ENCODE results near the gene HNRNPUL2. TPM values are rescaled to one million over a fixed set of nuclear protein-coding genes. Genes with fewer than 3 reads are reported as not detected.

The HNRNPUL2 gene
- total RNA-seq, 1 donor from 2014 or later: 46.1 TPM

DNA sequence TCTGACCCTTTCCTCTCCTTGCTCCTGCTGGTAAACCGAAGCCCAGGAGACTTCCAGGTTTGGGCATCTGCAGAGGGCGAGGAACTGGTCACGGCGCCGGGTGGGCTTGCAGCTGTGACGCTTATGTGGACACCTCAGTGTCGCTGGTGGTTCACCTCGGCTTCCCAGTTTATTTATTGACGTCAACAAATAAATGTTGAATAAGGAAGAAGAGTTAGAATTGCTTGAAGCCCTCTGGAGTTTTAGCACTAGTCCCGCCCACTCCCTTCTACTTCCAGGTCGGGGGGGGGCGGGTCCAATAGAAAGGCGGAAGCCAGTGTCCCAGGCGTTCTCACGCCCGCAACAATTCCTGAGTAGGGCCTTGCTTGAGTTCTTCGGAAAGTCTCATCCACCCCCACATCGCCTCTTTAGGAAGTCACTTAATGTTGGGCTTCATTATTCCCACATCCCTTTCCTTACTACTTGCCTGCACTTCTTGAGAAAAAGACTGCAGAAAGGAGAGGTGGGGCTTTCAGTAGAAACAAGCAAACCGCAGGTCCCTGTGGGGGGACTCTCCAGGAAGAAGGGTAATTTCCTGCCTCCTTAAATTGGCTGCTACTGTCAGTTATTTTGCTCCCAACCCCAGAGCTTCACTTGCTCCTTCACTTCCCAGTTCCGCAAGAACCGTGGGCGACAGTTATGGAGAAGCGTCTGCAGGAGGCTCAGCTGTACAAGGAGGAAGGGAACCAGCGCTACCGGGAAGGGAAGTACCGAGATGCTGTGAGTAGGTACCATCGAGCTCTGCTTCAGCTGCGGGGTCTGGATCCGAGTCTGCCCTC is 1.1 kb upstream of the HNRNPUL2 start, which contains the start of gene TTC9C:
Gene TTC9C (plus strand): TSS at position 316 of the 818 bp plus-strand sequence. CDS start 363 bp downstream, at position 679.
- ATAC-seq (peak; percentile 81 to 84), DNase-seq (peak; percentile 90)
- Histone ChIP-seq H3K4me3 (peak within 1 kb of the TSS; percentile 96), H3K9me3 (no peaks in the 10 kb centered on the region), H3K27me3 (ENCODE audit: low read depth) (no peaks in the 10 kb centered on the region), H3K36me3 (peaks cover 29% of the 10 kb centered on the region), H3K27ac (peak within 1 kb of the TSS; percentile 94), H3K4me1 (peaks cover 57% of the 10 kb centered on the region)
- intact Hi-C loops (cut with DNase I): no loop called here
- TF ChIP-seq, protein P1, sequence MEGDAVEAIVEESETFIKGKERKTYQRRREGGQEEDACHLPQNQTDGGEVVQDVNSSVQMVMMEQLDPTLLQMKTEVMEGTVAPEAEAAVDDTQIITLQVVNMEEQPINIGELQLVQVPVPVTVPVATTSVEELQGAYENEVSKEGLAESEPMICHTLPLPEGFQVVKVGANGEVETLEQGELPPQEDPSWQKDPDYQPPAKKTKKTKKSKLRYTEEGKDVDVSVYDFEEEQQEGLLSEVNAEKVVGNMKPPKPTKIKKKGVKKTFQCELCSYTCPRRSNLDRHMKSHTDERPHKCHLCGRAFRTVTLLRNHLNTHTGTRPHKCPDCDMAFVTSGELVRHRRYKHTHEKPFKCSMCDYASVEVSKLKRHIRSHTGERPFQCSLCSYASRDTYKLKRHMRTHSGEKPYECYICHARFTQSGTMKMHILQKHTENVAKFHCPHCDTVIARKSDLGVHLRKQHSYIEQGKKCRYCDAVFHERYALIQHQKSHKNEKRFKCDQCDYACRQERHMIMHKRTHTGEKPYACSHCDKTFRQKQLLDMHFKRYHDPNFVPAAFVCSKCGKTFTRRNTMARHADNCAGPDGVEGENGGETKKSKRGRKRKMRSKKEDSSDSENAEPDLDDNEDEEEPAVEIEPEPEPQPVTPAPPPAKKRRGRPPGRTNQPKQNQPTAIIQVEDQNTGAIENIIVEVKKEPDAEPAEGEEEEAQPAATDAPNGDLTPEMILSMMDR (IDR thresholded peaks at IDR 0.05): no peak

DNA sequence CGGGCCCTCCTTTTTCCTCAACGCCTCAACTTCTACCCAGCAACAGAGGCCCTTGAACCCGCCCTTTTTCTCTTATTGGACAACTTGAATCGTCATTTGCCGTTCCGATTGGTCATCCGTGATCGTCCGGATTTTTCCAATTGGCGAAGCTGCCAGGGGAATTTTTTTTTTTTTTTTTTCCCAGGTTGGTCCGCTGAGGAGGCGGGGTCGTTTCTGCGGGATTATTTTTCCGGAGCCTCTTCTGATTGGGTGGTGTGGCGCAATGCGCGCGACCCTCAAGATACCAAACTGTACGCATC is 564 bp upstream of the HNRNPUL2 start:
- TF ChIP-seq, protein P1 (IDR thresholded peaks at IDR 0.05): no peak

DNA sequence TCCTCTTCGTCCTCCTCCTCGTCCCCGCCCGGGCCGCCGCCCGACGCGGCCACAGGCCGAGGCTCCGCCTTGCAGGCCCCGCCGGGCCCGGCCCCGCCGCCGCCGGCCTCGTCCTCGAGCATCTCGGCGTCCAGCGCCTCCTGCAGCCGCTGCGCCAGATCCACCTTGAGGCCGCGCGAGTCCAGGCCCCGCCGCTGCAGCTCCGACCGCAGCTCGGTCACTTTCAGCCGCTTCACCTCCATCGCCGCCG is 417 bp downstream of the HNRNPUL2 start:
- no peaks in the 10 kb centered on the region for H3K27me3 ChIP-seq (ENCODE audit: low read depth)
- TF ChIP-seq, protein P1 (IDR thresholded peaks at IDR 0.05): no peak
- H3K9me3 ChIP-seq: no peaks in the 10 kb centered on the region
- ATAC-seq: peak; percentile 7 to 22
- intact Hi-C loops (cut with DNase I): no loop called here
- peak overlapping the region; percentile 96 for H3K4me3 ChIP-seq
- H3K27ac ChIP-seq: peak overlapping the region; percentile 94
- H3K4me1 ChIP-seq: peaks cover 47% of the 10 kb centered on the region
- DNase-seq: no peak
- H3K36me3 ChIP-seq: peaks cover 33% of the 10 kb centered on the region

More for the DNA sequence above, 564 bp upstream of the HNRNPUL2 start:
- Histone ChIP-seq H3K4me3 (peak overlapping the region; percentile 96), H3K27me3 (ENCODE audit: low read depth) (no peaks in the 10 kb centered on the region), H3K9me3 (no peaks in the 10 kb centered on the region), H3K4me1 (peaks cover 52% of the 10 kb centered on the region), H3K27ac (peak overlapping the region; percentile 94), H3K36me3 (peaks cover 29% of the 10 kb centered on the region)
- ATAC-seq: peak; percentile 86 to 87
- peak; percentile 82 for DNase-seq
- intact Hi-C loops (cut with DNase I): no loop called here

DNA sequence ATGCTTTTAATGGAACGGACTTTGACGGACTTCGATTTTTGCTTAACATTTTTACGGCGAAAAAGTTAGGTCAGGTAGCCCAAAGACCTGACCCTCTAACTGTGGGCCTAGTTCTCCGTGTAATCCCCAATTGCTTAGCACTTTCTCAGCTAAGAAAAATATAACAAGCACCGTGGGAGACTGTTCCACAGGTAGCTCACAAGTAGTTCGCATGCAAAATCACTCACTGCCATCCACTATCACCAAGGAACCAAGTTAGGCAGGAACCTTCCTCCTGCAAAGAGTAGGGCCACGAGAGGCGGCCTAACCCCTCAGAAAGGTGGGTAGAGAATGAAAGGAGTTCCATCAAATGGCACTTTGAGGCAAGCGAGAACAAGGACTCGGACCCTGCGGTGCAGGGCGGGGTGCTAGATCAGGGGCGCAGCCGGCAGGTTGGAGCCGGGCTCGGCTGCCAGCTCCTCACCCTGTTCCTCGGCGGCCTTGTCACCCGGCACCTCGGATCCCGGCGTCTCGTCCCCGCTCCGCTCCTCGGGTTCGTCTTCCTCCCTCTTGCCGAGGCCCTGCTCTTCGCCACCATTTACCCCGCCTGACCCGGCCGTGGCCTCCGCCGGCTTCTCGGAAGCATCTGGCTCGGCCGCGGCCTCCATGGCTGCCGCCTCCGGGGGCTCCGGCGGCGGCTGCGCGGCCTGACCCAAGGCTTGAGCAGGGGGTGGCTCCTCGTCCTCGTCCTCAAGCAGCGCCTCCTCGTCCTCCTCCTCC is 922 bp downstream of the HNRNPUL2 start:
- Histone ChIP-seq H3K27ac (peak overlapping the region; percentile 94), H3K9me3 (no peaks in the 10 kb centered on the region), H3K36me3 (peaks cover 36% of the 10 kb centered on the region), H3K4me3 (peak overlapping the region; percentile 96), H3K27me3 (ENCODE audit: low read depth) (no peaks in the 10 kb centered on the region), H3K4me1 (peaks cover 48% of the 10 kb centered on the region)
- DNase-seq (no peak), ATAC-seq (no peak)
- intact Hi-C loops (cut with DNase I): no loop called here
- TF ChIP-seq, protein P1 (IDR thresholded peaks at IDR 0.05): no peak

DNA sequence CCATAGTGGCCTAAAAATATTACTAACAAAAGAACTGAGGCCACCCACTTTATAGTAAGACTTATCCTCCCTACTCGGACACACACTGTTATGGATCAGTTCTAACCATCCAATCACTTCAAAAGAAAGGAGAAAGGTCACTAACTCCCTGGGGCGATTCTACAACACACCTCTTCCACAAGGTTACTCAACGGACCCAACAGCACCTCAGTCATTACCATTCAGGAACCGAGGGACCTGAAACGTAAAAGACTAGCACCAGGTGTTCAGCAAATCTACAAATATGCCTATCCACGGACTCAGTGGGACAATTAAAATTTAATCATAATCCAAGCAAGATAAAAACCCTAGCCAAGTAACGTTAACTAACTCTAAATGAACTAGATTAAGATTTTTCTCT is 1.6 kb downstream of the HNRNPUL2 start:
- DNase-seq (no peak), ATAC-seq (no peak)
- TF ChIP-seq, protein P1 (IDR thresholded peaks at IDR 0.05): no peak
- no peaks in the 10 kb centered on the region for H3K27me3 ChIP-seq (ENCODE audit: low read depth)
- intact Hi-C loops (cut with DNase I): no loop called here
- peaks cover 42% of the 10 kb centered on the region for H3K4me1 ChIP-seq
- peaks cover 37% of the 10 kb centered on the region for H3K36me3 ChIP-seq
- H3K4me3 ChIP-seq: peak overlapping the region; percentile 96
- H3K27ac ChIP-seq: peak overlapping the region; percentile 94
- no peaks in the 10 kb centered on the region for H3K9me3 ChIP-seq

Data from lower lobe of right lung (tissue), 2 donors.